WTC11 (cell line): ENCODE data around the gene MTA3. TPM values are rescaled to one million over a fixed set of nuclear protein-coding genes. Genes with fewer than 3 reads are reported as not detected.

Experiments used
- ATAC-seq: fragments of 200-7000 bp; cut with Tn5 transposase; 2 replicates; pipeline ENCODE4 v1.10.0; 2021; ENCODE audit warnings: mild to moderate bottlenecking, moderate library complexity
- CTCF ChIA-PET: fragments of 300-600 bp; sonication (Branson Sonifier 250); formaldehyde crosslinking; loops from one replicate; lab custom pipeline; 2021; ENCODE audit warnings: antibody characterized with exemption; lab: Charles Lee
- POLR2A ChIA-PET: fragments of 350-600 bp; sonication (Branson Sonifier 250); formaldehyde crosslinking; loops from one replicate; lab custom pipeline; 2021; ENCODE audit warnings: antibody characterized with exemption; lab: Charles Lee
- DNase-seq: peaks from one replicate; pipeline ENCODE4 v3.0.0; 2021; ENCODE audit warnings: low spot score
- H3K27ac Mint-ChIP-seq: 2 replicates; pipeline ENCODE4 v1.8.0; 2021; ENCODE audit warnings: mixed read lengths
- H3K27me3 Mint-ChIP-seq: 2 replicates; pipeline ENCODE4 v1.8.0; 2021; ENCODE audit warnings: low read depth, mild to moderate bottlenecking, moderate library complexity, mixed read lengths
- H3K36me3 Mint-ChIP-seq: 2 replicates; pipeline ENCODE4 v1.8.0; 2021; ENCODE audit warnings: mixed read lengths
- H3K4me1 Mint-ChIP-seq: 2 replicates; pipeline ENCODE4 v1.8.0; 2022; ENCODE audit warnings: mixed read lengths
- H3K4me3 Mint-ChIP-seq: 2 replicates; pipeline ENCODE4 v1.8.0; 2021; ENCODE audit warnings: mild to moderate bottlenecking, moderate library complexity, mixed read lengths
- H3K9me3 Mint-ChIP-seq: 2 replicates; pipeline ENCODE4 v1.8.0; 2021; ENCODE audit warnings: mixed read lengths
- CREB1 ChIP-seq: sonication (generic); formaldehyde crosslinking; IDR thresholded peaks from 2 replicates; pipeline ENCODE4 v1.8.0; 2023; ENCODE audit warnings: mild to moderate bottlenecking, missing genetic modification reagents
- CREM ChIP-seq: sonication (generic); formaldehyde crosslinking; IDR thresholded peaks from 2 replicates; pipeline ENCODE4 v1.8.1; 2022; ENCODE audit warnings: mild to moderate bottlenecking, missing genetic modification reagents, moderate library complexity
- FOXJ3 ChIP-seq: sonication (generic); formaldehyde crosslinking; IDR thresholded peaks from 2 replicates; pipeline ENCODE4 v1.9.0; 2021; ENCODE audit warnings: missing genetic modification reagents, mild to moderate bottlenecking, borderline replicate concordance
- FOXP1 ChIP-seq: sonication (generic); formaldehyde crosslinking; IDR thresholded peaks from 2 replicates; pipeline ENCODE4 v1.8.0; 2022; ENCODE audit warnings: missing genetic modification reagents, mild to moderate bottlenecking, moderate library complexity, borderline replicate concordance
- GRHL2 ChIP-seq: fragments of 250-450 bp; sonication (Bioruptor Pico); IDR thresholded peaks from 2 replicates; pipeline ENCODE4 v1.8.0; 2022; ENCODE audit warnings: mild to moderate bottlenecking, moderate library complexity; ENCODE audit not compliant: insufficient replicate concordance, severe bottlenecking
- MYBL2 ChIP-seq: sonication (generic); formaldehyde crosslinking; IDR thresholded peaks from 2 replicates; pipeline ENCODE4 v1.8.1; 2023; ENCODE audit warnings: mild to moderate bottlenecking, moderate library complexity, missing genetic modification reagents
- NFE2L1 ChIP-seq: sonication (generic); formaldehyde crosslinking; IDR thresholded peaks from 2 replicates; pipeline ENCODE4 v1.8.1; 2023; ENCODE audit warnings: missing genetic modification reagents
- NR2C2 ChIP-seq: sonication (generic); formaldehyde crosslinking; IDR thresholded peaks from 2 replicates; pipeline ENCODE4 v1.8.0; 2022; ENCODE audit warnings: mild to moderate bottlenecking, missing genetic modification reagents
- RORB ChIP-seq: fragments of 250-450 bp; sonication (Bioruptor Pico); IDR thresholded peaks from 2 replicates; pipeline ENCODE4 v1.9.0; 2021; ENCODE audit warnings: mild to moderate bottlenecking
- SOX15 ChIP-seq: fragments of 250-450 bp; sonication (Bioruptor Pico); IDR thresholded peaks from 2 replicates; pipeline ENCODE4 v1.9.0; 2021; ENCODE audit warnings: mild to moderate bottlenecking
- STAT6 ChIP-seq: sonication (generic); formaldehyde crosslinking; conservative IDR thresholded peaks from 2 replicates; pipeline ENCODE4 v1.8.1; 2023; ENCODE audit warnings: mild to moderate bottlenecking, low read depth, missing genetic modification reagents, moderate library complexity
- TP53 ChIP-seq: sonication (generic); formaldehyde crosslinking; IDR thresholded peaks from 2 replicates; pipeline ENCODE4 v1.8.1; 2023; ENCODE audit warnings: mild to moderate bottlenecking, missing genetic modification reagents
- USF1 ChIP-seq: sonication (generic); formaldehyde crosslinking; IDR thresholded peaks from 2 replicates; pipeline ENCODE4 v1.8.0; 2022; ENCODE audit warnings: mild to moderate bottlenecking, missing genetic modification reagents
- USF2 ChIP-seq: sonication (generic); formaldehyde crosslinking; IDR thresholded peaks from 2 replicates; pipeline ENCODE4 v1.8.1; 2023; ENCODE audit warnings: mild to moderate bottlenecking, missing genetic modification reagents, moderate library complexity
- ZBTB43 ChIP-seq: sonication (generic); formaldehyde crosslinking; IDR thresholded peaks from 2 replicates; pipeline ENCODE4 v1.8.1; 2023; ENCODE audit warnings: mild to moderate bottlenecking, missing genetic modification reagents
- ZNF219 ChIP-seq: sonication (generic); formaldehyde crosslinking; IDR thresholded peaks from 2 replicates; pipeline ENCODE4 v1.8.0; 2023; ENCODE audit warnings: missing genetic modification reagents, mild to moderate bottlenecking, borderline replicate concordance
- ZNF416 ChIP-seq: fragments of 250-450 bp; sonication (Bioruptor Pico); IDR thresholded peaks from 2 replicates; pipeline ENCODE4 v1.9.0; 2021; ENCODE audit warnings: mild to moderate bottlenecking, inconsistent platforms
- ZNF512 ChIP-seq: sonication (generic); formaldehyde crosslinking; IDR thresholded peaks from 2 replicates; pipeline ENCODE4 v1.8.1; 2022; ENCODE audit warnings: missing genetic modification reagents, borderline replicate concordance
- ZNF532 ChIP-seq: fragments of 250-450 bp; sonication (Bioruptor Pico); IDR thresholded peaks from 2 replicates; pipeline ENCODE4 v1.9.0; 2021; ENCODE audit warnings: mild to moderate bottlenecking, borderline replicate concordance
- ZNF671 ChIP-seq: fragments of 250-450 bp; sonication (Bioruptor Pico); IDR thresholded peaks from 2 replicates; pipeline ENCODE4 v1.8.0; 2021; ENCODE audit warnings: mild to moderate bottlenecking
- total RNA-seq: library from RNA; stranded (reverse); gene quantifications from 3 replicates; pipeline ENCODE4 v1.2.3, GENCODE V29; 2021

Gene MTA3
- total RNA-seq, 1 experiment from 2014 or later, result 153 TPM

GRCh38 chr2:42562474-42563144 lies 5.8 kb upstream of the MTA3 start:
- TF ChIP-seq CREM (CRISPR knock-in tag), result no peak
- TF ChIP-seq STAT6, result no peak
- peaks cover 31% of the 10 kb centered on the region for H3K4me1 Mint-ChIP-seq
- H3K36me3 Mint-ChIP-seq, result no peaks in the 10 kb centered on the region
- POLR2A ChIA-PET, result no interaction called here
- H3K4me3 Mint-ChIP-seq, result no peak overlapping the region
- CTCF ChIA-PET, result no interaction called here
- no peaks in the 10 kb centered on the region for H3K27me3 Mint-ChIP-seq
- no peaks in the 10 kb centered on the region for H3K9me3 Mint-ChIP-seq
- DNase-seq (no peak), ATAC-seq (no peak)
- no peak overlapping the region for H3K27ac Mint-ChIP-seq

GRCh38 chr2:42566025-42566424 lies 2.4 kb upstream of the MTA3 start:
- Mint-ChIP-seq H3K36me3 (peaks cover 5% of the 10 kb centered on the region; the same call in 1 of the 2 replicates), H3K27ac (no peak overlapping the region), H3K27me3 (no peaks in the 10 kb centered on the region)
- ChIA-PET POLR2A (no interaction called here), CTCF (no interaction called here)
- no peak for ATAC-seq
- TF ChIP-seq MYBL2 (CRISPR knock-in tag), result no peak
- no peak for TF ChIP-seq CREB1 (CRISPR knock-in tag)
- no peak for TF ChIP-seq ZNF512 (CRISPR knock-in tag)
- no peak for TF ChIP-seq ZNF219 (CRISPR knock-in tag)
- no peak for TF ChIP-seq ZNF671 (CRISPR knock-in tag)
- no peak for TF ChIP-seq FOXP1
- no peak for TF ChIP-seq TP53
- no peak for TF ChIP-seq ZBTB43 (CRISPR knock-in tag)
- TF ChIP-seq NR2C2 (CRISPR knock-in tag), result no peak
- no peak for TF ChIP-seq GRHL2 (CRISPR knock-in tag)
- no peak for TF ChIP-seq USF1 (CRISPR knock-in tag)
- no peak for TF ChIP-seq ZNF532 (CRISPR knock-in tag)
- no peak for TF ChIP-seq NFE2L1 (CRISPR knock-in tag)
- no peak for TF ChIP-seq USF2 (CRISPR knock-in tag)
- TF ChIP-seq FOXJ3, result no peak
- TF ChIP-seq ZNF416, result no peak
- no peak for TF ChIP-seq SOX15 (CRISPR knock-in tag)
- no peak for TF ChIP-seq RORB (CRISPR knock-in tag)
- TF ChIP-seq, all 79 proteins: peak for 0
- no peaks in the 10 kb centered on the region for H3K9me3 Mint-ChIP-seq
- DNase-seq, result no peak
- H3K4me1 Mint-ChIP-seq, result peaks cover 40% of the 10 kb centered on the region
- no peak overlapping the region for H3K4me3 Mint-ChIP-seq
